G401 (cell line): ENCODE results near the gene GUF1. TPM values are rescaled to one million over a fixed set of nuclear protein-coding genes. Genes with fewer than 3 reads are reported as not detected.

Source experiments
- DNase-seq: peaks from one replicate; pipeline ENCODE4 v3.0.0-alpha.2; 2015; ENCODE audit warnings: low spot score
- in situ Hi-C: cut with HindIII; loops from 2 replicates; pipeline ENCODE4 v1.10.0; 2016; ENCODE audit warnings: low sequenced_read_pairs, mixed read lengths
- total RNA-seq: library from RNA; depleted of rRNA; stranded (reverse); fragments of >200 nt; shearing (Covaris generic); gene quantifications from 2 replicates; pipeline ENCODE4 v1.2.3, GENCODE V29; 2014; rRNA removed

GUF1 gene, protein sequence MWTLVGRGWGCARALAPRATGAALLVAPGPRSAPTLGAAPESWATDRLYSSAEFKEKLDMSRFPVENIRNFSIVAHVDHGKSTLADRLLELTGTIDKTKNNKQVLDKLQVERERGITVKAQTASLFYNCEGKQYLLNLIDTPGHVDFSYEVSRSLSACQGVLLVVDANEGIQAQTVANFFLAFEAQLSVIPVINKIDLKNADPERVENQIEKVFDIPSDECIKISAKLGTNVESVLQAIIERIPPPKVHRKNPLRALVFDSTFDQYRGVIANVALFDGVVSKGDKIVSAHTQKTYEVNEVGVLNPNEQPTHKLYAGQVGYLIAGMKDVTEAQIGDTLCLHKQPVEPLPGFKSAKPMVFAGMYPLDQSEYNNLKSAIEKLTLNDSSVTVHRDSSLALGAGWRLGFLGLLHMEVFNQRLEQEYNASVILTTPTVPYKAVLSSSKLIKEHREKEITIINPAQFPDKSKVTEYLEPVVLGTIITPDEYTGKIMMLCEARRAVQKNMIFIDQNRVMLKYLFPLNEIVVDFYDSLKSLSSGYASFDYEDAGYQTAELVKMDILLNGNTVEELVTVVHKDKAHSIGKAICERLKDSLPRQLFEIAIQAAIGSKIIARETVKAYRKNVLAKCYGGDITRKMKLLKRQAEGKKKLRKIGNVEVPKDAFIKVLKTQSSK
- 10.4 and 25.2 TPM in 2 replicates for total RNA-seq

DNA sequence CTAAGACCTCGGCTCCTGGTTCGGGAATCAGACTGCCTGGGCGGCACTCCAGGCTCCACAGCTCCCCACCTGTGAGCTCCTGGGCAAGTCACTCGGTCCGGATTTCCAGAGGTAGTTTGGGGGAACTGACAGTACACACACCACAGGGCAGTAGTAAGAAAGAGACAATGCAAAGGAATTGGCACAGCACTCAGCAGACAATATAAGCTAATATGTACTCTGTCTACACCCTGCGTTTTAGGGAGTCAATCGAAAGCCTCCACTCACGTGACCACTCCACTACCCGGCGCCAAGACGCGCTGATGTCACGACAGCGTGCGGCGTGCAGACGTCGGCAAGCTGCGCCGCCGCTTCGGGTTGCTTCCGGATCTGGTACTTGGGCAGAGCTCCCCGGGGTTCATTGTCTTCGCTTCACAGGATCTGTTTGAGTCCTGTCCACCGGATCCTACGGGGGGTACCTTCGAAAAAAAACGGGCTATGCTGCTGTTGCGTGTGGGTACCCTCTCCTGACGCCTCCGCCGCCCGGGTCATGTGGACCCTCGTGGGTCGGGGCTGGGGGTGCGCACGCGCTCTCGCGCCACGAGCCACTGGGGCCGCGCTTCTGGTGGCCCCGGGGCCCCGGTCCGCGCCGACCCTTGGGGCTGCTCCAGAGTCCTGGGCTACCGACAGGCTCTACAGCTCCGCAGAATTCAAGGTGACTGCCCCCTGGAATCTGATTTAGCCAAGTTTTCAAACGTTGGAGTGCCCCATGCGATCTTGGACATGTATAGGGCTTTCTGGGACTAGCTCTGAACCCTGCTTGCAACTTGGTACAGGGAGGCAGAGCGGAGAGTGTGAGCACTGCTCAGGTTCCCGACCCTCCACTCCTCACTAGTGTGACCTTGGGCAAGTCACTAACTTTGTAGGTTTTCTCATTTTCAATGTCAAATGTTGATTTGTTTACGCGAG, at the start of gene GUF1:
Gene GUF1, plus strand, starts transcription at position 327 of the 948 bp plus-strand sequence. Its CDS starts 203 bp downstream, at position 530.
- DNase-seq, result peak; percentile 94
- in situ Hi-C loops, result no loop called here

DNA sequence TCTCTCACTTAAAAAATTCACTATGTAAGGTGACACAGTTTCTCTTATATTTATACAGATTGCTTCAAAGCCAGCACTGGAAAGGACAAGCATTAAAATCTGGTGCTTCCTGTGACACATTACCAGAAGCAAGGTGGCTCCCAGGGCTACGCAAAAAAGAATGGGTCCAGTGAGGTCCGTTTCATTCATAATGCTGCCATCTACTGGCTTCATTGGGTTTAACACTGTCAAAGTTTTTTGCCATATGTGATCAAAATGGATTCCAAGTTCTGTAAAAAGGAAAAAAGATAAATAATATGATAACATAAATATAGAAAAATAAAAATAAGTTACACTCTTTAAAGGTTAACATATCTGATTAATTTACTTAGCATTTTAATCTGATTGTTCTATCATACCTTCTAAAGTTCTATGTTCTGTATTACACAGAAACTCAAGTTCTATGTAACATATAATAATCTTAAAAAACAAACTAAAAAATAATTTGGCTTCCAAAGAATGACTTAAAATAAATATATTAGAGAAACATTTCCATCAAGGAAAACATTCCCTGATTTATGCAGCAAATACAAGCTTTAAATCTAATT, 48.8 kb upstream of the GUF1 start:
- in situ Hi-C loops, result no loop called here
- peak; percentile 77 for DNase-seq

DNA sequence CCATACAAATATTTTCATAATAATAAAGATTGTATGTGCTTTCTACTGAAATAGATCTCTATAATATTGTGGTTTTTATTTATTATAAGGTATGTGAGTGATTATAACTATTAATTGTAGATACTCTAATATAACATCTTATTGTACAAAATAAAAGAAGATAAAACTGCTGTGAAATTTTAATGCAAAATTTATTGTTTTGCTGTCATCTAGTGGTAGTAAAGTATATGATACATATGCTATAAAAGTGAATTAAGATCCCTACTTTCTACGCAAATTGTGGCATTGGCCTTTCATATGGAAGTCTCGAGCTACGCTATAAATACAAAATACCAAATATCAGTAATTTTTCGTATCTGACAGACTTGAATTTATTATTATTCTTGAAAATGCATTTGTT, 46.1 kb upstream of the GUF1 start:
- in situ Hi-C loops, result no loop called here
- no peak for DNase-seq

DNA sequence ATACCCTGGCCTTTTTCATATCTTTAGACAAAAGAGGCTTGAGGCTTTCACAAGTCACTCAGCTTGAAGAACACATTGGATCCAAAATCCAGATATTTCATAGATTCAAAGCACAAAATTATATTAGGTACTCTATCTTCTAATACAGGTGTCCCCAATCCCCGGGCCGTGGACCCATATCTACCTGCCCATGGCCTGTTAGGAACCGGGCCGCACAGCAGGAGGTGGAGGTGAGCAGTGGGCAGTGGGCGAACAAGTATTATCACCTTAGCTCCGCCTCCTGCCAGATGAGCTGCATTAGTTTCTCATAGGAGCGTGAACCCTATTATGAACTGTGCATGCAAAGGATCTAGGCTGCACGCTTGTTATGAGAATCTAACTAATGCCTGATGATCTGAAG, 45.5 kb upstream of the GUF1 start:
- in situ Hi-C loops, result no loop called here
- DNase-seq, result no peak

DNA sequence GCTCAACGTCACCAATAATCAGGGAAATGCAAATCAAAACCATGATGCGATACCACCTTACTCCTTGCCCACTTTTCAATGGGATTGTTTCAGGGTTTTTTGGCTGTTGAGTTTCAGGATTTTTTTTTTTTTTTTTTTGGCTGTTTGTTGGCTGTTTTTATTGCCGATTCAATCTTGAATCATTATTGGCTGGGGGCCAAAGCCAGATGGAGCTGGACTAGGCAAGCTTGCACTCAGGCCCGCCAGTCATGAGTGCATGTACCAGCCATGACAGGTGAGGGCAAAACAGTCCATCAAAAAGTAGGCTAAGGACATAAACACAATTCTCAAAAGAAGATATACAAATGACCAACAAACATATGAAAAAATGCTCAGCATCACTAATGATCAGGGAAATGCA, 40.1 kb upstream of the GUF1 start:
- in situ Hi-C loops, result no loop called here

DNA sequence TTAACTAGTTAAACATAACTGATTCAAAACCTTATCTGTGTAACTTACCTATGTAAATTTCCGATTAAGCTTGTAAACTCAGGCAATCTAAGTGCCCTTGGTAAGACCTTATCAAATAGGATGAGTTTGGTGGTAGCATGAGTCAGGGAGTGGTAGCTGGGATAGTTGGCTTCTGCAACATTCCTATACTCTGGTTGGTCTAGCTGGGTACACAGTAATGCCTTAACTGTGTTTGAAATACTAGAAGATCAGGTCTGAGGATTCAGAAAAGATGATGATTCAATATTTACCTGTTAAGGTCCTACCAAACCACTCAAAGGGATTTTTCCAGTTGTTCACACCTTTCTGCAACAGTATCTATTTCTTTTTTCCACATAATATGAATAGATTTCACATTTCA, 32.1 kb upstream of the GUF1 start:
- no peak for DNase-seq
- in situ Hi-C loops, result no loop called here

More for the DNA sequence above, 40.1 kb upstream of the GUF1 start:
- peak; percentile 55 for DNase-seq

DNA sequence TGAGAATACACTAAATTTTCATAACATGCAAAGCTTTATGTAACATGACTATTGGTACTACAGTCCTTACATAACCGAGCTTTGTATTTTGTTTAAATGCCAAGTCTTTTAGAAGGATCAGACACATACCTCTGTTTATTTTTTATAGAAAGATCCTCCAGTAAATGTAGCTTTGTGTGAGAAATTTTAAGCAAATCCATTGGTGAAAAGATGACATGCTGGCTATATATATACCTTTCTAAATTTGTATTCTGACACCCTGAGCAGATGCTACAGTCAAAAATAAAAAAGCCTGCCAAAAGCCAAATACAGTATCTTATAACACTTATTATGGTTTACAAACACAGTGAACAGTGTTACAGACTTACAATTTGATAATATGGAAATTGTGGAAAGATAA, 26.8 kb upstream of the GUF1 start, which contains the start of gene YIPF7:
Gene YIPF7, minus strand, starts transcription at position 201 of the 400 bp plus-strand sequence. CDS start 1,525 bp downstream, outside the sequence.
- DNase-seq, result peak; percentile 86
- in situ Hi-C loops, result no loop called here

DNA sequence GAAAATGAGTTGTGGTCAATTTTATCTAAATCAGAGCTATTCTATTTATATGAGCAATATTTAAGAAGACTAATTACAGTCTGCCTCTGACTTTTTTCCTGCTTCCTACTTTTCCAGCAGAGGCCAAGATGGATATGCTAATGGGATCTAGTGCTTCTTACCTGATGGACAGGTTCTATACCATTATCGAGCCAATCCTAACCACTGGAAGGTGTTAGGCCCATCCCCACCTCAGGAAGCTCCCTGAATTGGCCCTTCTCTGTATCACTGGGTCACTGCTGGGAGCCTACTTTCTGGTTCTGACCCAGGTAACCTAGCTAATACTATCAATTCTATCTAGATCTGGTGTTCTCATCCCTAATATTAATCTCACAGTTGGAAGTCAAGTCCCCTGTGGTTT, 26.2 kb upstream of the GUF1 start:
- DNase-seq, result no peak
- in situ Hi-C loops, result no loop called here

DNA sequence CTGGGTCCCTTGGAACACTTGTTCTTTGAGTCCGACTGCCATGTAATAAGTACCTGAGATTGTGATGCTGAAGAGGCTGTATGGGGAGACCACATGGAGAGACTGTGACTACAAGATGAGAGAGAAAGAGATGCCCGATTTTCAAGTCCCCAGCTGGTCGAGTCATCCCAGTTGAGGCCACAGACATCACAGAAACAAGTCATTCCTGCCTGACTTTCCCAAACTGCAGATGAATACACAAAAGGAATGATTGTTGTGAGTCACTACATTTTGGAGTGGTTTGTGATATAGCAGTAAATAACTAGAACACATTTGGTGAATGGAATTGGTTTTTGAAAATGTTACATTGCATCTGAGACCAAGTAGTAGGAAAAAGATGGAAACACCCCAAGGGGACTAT, 17.8 kb upstream of the GUF1 start:
- no peak for DNase-seq
- in situ Hi-C loops, result no loop called here

DNA sequence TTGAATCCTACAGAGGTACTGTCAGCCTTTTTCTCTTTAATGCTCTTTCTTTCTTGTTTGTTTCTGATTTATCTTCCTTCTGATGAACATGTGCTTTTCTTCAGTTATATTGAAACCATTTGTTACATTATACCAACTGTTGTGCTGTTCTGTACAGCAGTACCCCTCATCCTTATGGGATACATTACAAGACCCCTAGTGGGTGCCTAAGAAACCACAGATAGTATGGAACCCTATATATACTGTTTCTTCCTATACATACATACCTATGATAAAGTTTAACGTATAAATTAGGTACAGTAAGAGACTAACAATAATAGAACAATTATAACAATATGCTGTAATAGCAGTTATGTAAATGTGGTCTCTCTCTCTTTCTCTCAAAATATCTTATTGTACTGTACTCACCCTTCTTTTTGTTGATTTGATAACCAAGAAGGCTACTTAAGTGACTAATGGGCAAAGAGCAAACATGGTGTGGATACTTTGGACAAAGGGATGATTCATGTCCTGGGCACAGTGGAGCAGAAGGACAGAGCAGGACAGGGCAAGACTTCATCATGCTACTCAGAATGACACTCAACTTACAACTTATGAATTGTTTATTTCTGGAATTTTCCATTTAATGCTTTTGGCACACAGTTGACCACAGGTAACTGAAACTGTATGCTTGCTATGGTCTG, 16.1 kb upstream of the GUF1 start:
- DNase-seq, result no peak
- in situ Hi-C loops, result no loop called here

DNA sequence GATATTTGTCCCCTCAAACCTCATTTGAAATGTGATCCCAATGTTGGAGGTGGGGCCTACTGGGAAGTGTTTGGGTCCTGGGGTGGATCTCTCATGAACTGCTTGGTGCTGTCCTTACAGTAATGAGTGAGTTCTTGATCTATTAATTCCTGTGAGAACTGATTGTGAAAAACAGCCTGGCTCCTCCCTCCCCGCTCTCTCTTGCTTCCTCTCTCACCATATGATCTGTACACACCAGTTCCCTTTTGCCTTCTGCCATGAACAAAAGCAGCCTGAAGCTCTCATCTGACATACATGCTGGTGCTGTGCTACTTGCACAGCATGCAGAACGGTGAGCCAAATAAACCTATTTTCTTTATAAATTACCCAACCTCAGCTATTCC, 15.6 kb upstream of the GUF1 start:
- peak; percentile 37 for DNase-seq
- in situ Hi-C loops, result no loop called here

DNA sequence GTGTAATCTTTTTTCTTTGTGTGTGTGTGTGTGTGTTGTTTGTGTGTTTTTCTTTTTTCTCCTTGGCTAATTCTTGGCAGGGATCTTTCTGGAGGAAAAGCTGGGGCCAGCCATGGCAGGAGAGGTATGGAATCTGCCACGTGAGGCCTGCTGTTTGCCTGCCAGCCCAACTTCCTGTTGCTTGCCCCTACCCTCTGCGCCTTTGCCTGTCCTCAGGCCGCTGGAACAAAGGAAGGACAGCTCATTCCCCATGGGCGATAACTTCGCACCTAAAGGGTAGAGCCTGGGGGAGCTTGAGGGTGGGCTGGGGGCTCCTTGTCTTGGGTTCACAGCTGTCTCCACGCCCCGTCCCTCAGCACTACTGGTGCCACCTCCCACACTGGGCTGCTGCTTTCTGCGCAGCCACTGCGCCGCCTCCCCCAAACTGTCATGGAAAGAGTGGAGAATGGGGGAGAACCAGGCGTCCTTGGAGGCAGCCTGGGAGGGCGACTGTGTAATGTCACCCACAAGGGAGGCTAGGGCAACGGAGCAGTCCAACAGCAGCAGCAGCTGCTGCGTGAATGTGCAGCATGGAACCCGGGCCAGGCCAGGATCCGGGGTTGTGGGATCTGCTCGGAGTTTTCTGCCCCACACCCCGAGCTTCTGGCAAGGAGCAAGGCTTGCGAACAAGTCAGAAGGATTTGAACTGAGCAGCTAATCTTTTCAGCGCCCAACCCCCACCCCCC, 14.5 kb upstream of the GUF1 start:
- DNase-seq, result no peak
- in situ Hi-C loops, result no loop called here

DNA sequence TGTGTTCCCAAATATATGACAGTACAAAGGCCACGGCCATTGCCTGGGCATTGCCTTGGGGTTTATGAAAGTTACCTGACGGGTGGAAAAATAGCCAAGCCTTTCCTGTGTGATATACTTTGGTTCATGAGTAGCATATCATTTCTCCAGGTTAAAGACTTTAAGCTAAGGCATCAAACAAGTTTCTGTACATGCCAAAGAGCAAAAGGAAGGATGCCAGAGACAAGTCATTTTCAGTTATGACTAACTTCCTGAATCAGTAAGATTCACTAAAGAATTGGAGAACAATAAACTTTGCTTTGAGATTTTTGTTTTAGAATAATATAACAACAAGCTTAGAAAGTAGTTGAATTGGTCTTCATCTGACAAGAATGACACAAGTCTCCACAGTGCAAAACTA, 9.7 kb upstream of the GUF1 start:
- no peak for DNase-seq

DNA sequence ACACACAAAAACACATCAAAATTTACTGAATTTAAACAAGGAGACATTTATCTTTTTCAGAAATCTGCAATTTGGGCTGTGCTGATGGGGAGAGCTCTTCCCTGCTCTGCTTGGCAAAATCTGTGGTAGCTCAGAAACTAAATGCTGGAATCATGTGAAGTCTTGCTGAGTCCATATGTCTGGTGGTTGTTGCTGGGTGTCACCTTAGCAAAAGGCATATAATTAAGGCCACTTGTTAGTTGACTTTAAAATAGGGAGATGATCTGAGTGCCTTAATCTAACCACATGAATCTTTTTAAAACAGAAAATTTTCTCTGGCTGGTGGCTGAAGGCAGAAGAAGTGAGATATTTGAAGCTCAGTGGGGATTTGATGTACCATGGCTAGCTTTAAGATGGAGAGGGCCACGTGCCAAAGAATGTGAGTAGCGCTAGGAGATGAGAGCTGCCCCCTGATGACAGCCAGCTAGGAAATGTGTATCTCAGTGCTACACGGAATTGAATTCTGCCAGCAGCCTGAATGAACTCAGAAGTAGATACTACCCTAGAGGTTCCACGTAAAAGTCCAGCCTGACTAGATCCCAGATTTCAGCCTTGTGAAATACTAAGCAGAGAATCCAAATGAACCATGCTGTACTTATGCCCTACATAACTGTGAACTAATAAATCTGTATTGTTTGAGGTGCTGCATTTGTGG, 7.6 kb upstream of the GUF1 start:
- in situ Hi-C loops, result no loop called here

More for the DNA sequence above, 9.7 kb upstream of the GUF1 start:
- in situ Hi-C loops, result no loop called here

DNA sequence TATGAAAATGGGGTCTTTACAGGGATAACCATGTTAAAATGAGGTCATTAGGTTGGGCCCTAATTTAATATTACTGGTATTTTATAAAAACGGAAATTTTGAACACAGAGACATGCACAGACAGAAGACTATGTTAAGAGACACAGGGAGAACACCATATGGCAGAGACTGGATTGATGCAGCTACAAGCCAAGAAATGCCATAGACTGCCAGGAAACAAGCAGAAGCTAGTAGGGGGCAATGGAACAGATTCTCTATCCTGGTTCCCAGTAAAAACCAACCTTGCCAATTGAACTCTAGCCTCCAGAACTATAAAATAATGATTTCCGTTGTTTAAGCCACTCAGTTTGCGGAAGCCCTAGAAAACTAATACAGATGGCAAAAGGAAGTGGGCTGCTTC, 6.6 kb upstream of the GUF1 start:
- in situ Hi-C loops, result no loop called here
- peak; percentile 94 for DNase-seq

More for the DNA sequence above, 7.6 kb upstream of the GUF1 start:
- peak; percentile 95 for DNase-seq

DNA sequence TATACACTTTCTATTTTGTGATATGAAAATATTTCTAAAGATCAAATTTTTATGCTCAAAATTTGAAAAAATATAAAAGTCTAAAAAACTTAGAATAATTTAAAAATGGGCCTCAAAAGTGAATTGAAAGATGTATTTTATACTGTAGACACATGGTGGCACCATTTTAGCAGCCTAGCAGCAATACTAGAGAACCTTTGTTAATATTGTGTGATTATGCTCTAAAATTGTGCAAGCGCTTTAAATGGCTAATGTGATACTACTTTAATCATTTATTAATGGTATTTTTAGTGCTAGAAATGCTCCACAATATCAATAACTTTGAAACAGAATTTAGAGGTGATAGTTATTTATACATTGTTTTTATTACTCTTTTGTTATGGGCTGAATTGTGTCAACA, 3.7 kb upstream of the GUF1 start:
- in situ Hi-C loops, result no loop called here
- DNase-seq, result no peak

DNA sequence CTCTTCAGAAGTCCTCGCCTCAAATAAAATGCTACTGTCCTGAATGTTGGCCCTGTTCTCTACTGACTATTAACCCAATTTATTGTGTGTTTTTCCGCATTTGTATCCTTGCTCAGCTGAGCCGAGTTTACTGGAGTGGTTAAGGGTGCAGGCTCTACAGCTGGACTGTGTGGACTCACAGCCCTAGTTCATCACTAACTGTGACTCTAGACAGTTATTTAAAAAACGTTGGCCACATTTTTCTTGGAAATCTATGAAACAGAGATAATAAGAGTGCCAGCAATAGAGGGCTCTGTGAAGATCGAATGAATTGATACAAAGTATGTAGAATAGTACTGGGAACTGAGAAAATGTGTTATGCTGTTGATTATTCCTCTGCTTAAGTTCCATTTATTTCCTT, 2.9 kb upstream of the GUF1 start:
- no peak for DNase-seq
- in situ Hi-C loops, result no loop called here
